ENCODE data around the gene CAMK2B.

DNA sequence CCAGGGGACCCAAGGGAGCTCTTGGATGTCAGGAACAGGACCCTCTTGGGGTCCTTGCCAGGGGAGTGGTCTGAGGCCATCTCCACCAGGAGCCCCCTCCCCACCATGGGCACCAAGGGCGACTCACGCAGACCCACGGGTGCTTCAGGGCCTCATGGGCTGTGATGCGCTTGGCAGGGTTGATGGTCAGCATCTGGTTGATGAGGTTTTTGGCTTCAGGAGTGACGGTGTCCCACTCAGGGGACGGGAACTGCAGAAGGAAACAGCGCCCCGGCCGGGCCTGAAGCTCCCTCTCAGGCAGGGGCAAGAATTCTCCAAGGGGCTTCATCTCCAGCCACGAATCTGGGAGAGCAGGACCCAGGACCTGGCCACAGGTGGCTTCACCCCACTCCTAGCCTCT lies 83.3 kb downstream of the CAMK2B start:
- TF ChIP-seq, protein P1, sequence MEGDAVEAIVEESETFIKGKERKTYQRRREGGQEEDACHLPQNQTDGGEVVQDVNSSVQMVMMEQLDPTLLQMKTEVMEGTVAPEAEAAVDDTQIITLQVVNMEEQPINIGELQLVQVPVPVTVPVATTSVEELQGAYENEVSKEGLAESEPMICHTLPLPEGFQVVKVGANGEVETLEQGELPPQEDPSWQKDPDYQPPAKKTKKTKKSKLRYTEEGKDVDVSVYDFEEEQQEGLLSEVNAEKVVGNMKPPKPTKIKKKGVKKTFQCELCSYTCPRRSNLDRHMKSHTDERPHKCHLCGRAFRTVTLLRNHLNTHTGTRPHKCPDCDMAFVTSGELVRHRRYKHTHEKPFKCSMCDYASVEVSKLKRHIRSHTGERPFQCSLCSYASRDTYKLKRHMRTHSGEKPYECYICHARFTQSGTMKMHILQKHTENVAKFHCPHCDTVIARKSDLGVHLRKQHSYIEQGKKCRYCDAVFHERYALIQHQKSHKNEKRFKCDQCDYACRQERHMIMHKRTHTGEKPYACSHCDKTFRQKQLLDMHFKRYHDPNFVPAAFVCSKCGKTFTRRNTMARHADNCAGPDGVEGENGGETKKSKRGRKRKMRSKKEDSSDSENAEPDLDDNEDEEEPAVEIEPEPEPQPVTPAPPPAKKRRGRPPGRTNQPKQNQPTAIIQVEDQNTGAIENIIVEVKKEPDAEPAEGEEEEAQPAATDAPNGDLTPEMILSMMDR (IDR thresholded peaks at IDR 0.05; ENCODE audit: insufficient read depth, low read length, poor library complexity, severe bottlenecking) = no peak
- no peak for TF ChIP-seq EZH2phosphoT487 (conservative IDR thresholded peaks at IDR 0.05; ENCODE audit: low read length)
